ENCODE results near the gene TAS2R14.

GRCh38 chr12:10957741-10958140, 18.7 kb upstream of the TAS2R14 start:
- TF ChIP-seq, protein P1, sequence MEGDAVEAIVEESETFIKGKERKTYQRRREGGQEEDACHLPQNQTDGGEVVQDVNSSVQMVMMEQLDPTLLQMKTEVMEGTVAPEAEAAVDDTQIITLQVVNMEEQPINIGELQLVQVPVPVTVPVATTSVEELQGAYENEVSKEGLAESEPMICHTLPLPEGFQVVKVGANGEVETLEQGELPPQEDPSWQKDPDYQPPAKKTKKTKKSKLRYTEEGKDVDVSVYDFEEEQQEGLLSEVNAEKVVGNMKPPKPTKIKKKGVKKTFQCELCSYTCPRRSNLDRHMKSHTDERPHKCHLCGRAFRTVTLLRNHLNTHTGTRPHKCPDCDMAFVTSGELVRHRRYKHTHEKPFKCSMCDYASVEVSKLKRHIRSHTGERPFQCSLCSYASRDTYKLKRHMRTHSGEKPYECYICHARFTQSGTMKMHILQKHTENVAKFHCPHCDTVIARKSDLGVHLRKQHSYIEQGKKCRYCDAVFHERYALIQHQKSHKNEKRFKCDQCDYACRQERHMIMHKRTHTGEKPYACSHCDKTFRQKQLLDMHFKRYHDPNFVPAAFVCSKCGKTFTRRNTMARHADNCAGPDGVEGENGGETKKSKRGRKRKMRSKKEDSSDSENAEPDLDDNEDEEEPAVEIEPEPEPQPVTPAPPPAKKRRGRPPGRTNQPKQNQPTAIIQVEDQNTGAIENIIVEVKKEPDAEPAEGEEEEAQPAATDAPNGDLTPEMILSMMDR (conservative IDR thresholded peaks at IDR 0.05 in 1 of 2, IDR thresholded peaks at IDR 0.05 in 1 of 2; ENCODE audit: low read depth in 1 of 2, low read length in 2 of 2): no peak
- no peak for TF ChIP-seq EZH2 (IDR thresholded peaks at IDR 0.05; ENCODE audit: low read length, missing control alignments)
